Stomach (tissue), 9 donors: Measurements from ENCODE around the gene FOXJ3. TPM values are rescaled to one million over a fixed set of nuclear protein-coding genes. Genes with fewer than 3 reads are reported as not detected.

Source experiments
- DNase-seq, 2 donors: peaks; one replicate each; pipeline versions ENCODE4 v3.0.0 to v3.0.0-alpha.2; 2013 to 2019
- H3K27ac ChIP-seq, 5 donors: fragments of 200-600 bp in 4 of 5; sonication (generic) in 4 of 5; one replicate each; pipeline ENCODE4 v1.5.1; 2013 to 2019; ENCODE audit warnings: mild to moderate bottlenecking in 1 of 5, moderate library complexity in 1 of 5
- H3K27me3 ChIP-seq, 3 donors: fragments of 200-600 bp; sonication (generic); one replicate each; pipeline ENCODE4 v1.5.1; 2017 to 2019; ENCODE audit warnings: mixed run types in 1 of 3
- H3K36me3 ChIP-seq, 4 donors: fragments of 200-600 bp; sonication (generic); 1 replicate in 3 of 4; 2 replicates in 1 of 4; pipeline ENCODE4 v1.5.1; 2016 to 2019
- H3K4me1 ChIP-seq, 4 donors: fragments of 200-600 bp; sonication (generic); one replicate each; pipeline ENCODE4 v1.5.1; 2016 to 2019
- H3K4me3 ChIP-seq, 4 donors: fragments of 200-600 bp; sonication (generic) in 3 of 4; one replicate each; pipeline ENCODE4 v1.5.1; 2016 to 2019; ENCODE audit warnings: mild to moderate bottlenecking in 1 of 4
- H3K9me3 ChIP-seq, 4 donors: fragments of 200-600 bp; sonication (generic); one replicate each; pipeline ENCODE4 v1.5.1; 2016 to 2019
- CTCF ChIP-seq, 7 experiments: fragments of 450-650 bp in 4 of 7; fragments of 200-600 bp in 3 of 7; sonication (generic) in 3 of 7; IDR thresholded peaks; one replicate each; pipeline ENCODE4 v1.5.1; 2016 to 2019; ENCODE audit warnings: antibody characterized with exemption in 7 of 7, control low read depth in 2 of 7, mild to moderate bottlenecking in 1 of 7
- EP300 ChIP-seq: sonication (generic); formaldehyde crosslinking; IDR thresholded peaks from one replicate; pipeline ENCODE4 v1.6.1; 2017; ENCODE audit warnings: antibody characterized with exemption
- POLR2A ChIP-seq, 4 donors: fragments of 450-650 bp; IDR thresholded peaks; one replicate each; pipeline ENCODE4 v1.6.1; 2016; ENCODE audit warnings: antibody characterized with exemption in 4 of 4, control low read depth in 2 of 4, mild to moderate bottlenecking in 1 of 4, moderate library complexity in 1 of 4
- POLR2AphosphoS5 ChIP-seq, 3 donors: sonication (generic); formaldehyde crosslinking; IDR thresholded peaks; one replicate each; pipeline ENCODE4 v1.6.1; 2016; ENCODE audit warnings: antibody characterized with exemption in 3 of 3
- WGBS, 5 donors: extraction: QIAGEN DNeasy Blood & Tissue Kit in 3 of 5; methylation state at CpG; one replicate each; pipeline versions ENCODE4 v1.1.5 to v1.1.7; 2013 to 2018; 5-methylcytosine and 5-hydroxymethylcytosine counted together
- intact Hi-C: fragments of 100-400 bp; cut with DNase I; formaldehyde crosslinking; loops from one replicate; pipeline ENCODE4 v1.15.1; 2023; ENCODE audit warnings: low total_unique reads
- polyA plus RNA-seq, 3 donors: library from polyadenylated mRNA; stranded (reverse); fragments of 200-250 nt; gene quantifications; one replicate each; pipeline ENCODE4 v1.2.3, GENCODE V29; 2013
- total RNA-seq, 5 donors: library from RNA; depleted of rRNA; stranded (reverse); fragments of >200 nt; gene quantifications; one replicate each; pipeline versions ENCODE4 v1.1.0 to v1.2.3, GENCODE V29; 2014 to 2016
- donor health status: healthy with polysubstance abuse.
- donor health status: Bipolar disorder and iron deficiency.
- donor health status: healthy.

FOXJ3 gene
- total and polyA plus RNA-seq, 8 donors, result 8.3 to 57.3 (median 12.3) TPM

GRCh38 chr1:42328916-42329496 lies 6.0 kb downstream of the FOXJ3 start:
- H3K4me3 ChIP-seq, result no peak overlapping the region
- H3K4me1 ChIP-seq, result peaks cover 14 to 81% (median 52%) of the 10 kb centered on the region in 4 donors
- WGBS, 5 donors, result 82 to 89% (median 82%) methylated on average over 4 of the region's 4 CpGs
- no peak for TF ChIP-seq POLR2A (IDR thresholded peaks at IDR 0.05)
- no peak for TF ChIP-seq EP300
- TF ChIP-seq POLR2AphosphoS5 (IDR thresholded peaks at IDR 0.05), result no peak
- no peak for TF ChIP-seq CTCF (IDR thresholded peaks at IDR 0.05)
- no peak for DNase-seq
- no peaks in the 10 kb centered on the region for H3K27me3 ChIP-seq
- H3K9me3 ChIP-seq, result no peaks in the 10 kb centered on the region
- intact Hi-C loops, result no loop called here
- no peak overlapping the region for H3K27ac ChIP-seq
- H3K36me3 ChIP-seq, result no peaks in the 10 kb centered on the region

GRCh38 chr1:42328047-42328625 lies 6.9 kb downstream of the FOXJ3 start:
- no peak for TF ChIP-seq POLR2A (IDR thresholded peaks at IDR 0.05)
- TF ChIP-seq CTCF (IDR thresholded peaks at IDR 0.05), result no peak
- TF ChIP-seq POLR2AphosphoS5 (IDR thresholded peaks at IDR 0.05), result no peak
- no peak for TF ChIP-seq EP300
- no peaks in the 10 kb centered on the region for H3K36me3 ChIP-seq
- H3K27me3 ChIP-seq, result no peaks in the 10 kb centered on the region
- intact Hi-C loops, result no loop called here
- H3K9me3 ChIP-seq, result no peaks in the 10 kb centered on the region
- DNase-seq, result no peak
- H3K4me1 ChIP-seq, result peaks cover 9 to 77% (median 48%) of the 10 kb centered on the region in 4 donors
- H3K27ac ChIP-seq, result no peak overlapping the region
- 91 to 96% (median 93%) methylated on average over 5 of the region's 5 CpGs for WGBS, 5 donors
- H3K4me3 ChIP-seq, result no peak overlapping the region

GRCh38 chr1:42325014-42325402 lies 10.0 kb downstream of the FOXJ3 start:
- Histone ChIP-seq H3K9me3 (no peaks in the 10 kb centered on the region), H3K4me1 (peaks cover 19 to 83% (median 52%) of the 10 kb centered on the region in 4 donors), H3K4me3 (no peak overlapping the region), H3K27me3 (no peaks in the 10 kb centered on the region), H3K27ac (no peak overlapping the region), H3K36me3 (no peaks in the 10 kb centered on the region)
- TF ChIP-seq POLR2A (IDR thresholded peaks at IDR 0.05) (no peak), CTCF (IDR thresholded peaks at IDR 0.05) (no peak), EP300 (no peak), POLR2AphosphoS5 (IDR thresholded peaks at IDR 0.05) (no peak)
- intact Hi-C loops, result no loop called here
- DNase-seq, result no peak
- 48 to 60% (median 53%) methylated on average over 2 of the region's 2 CpGs for WGBS, 5 donors

GRCh38 chr1:42324398-42325013 lies 10.5 kb downstream of the FOXJ3 start:
- no peaks in the 10 kb centered on the region for H3K9me3 ChIP-seq
- intact Hi-C loops, result no loop called here
- H3K27me3 ChIP-seq, result no peaks in the 10 kb centered on the region
- peaks cover 23 to 88% (median 55%) of the 10 kb centered on the region in 4 donors for H3K4me1 ChIP-seq
- no peak for DNase-seq
- TF ChIP-seq EP300 (no peak), CTCF (IDR thresholded peaks at IDR 0.05) (no peak), POLR2AphosphoS5 (IDR thresholded peaks at IDR 0.05) (no peak), POLR2A (IDR thresholded peaks at IDR 0.05) (no peak)
- H3K27ac ChIP-seq, result no peak overlapping the region
- H3K36me3 ChIP-seq, result no peaks in the 10 kb centered on the region
- 78 to 92% (median 88%) methylated on average over 6 of the region's 6 CpGs for WGBS, 5 donors
- H3K4me3 ChIP-seq, result no peak overlapping the region
